PC-3 (cell line): ENCODE results near the gene PRR30. TPM values are rescaled to one million over a fixed set of nuclear protein-coding genes. Genes with fewer than 3 reads are reported as not detected.

Experiments used
- ATAC-seq: fragments of 200-7000 bp; cut with Tn5 transposase; 2 replicates; pipeline ENCODE4 v1.9.1; 2020; ENCODE audit warnings: mild to moderate bottlenecking, moderate library complexity
- Bru-seq: library from RNA; stranded (reverse); fragments of 400-500 nt; gene quantifications from one replicate; lab custom pipeline; 2021; lab: Mats Ljungman, UMichigan
- BruChase-seq, 2 experiments: library from RNA; stranded (reverse); fragments of 400-500 nt; gene quantifications; one replicate each; lab custom pipeline; 2021; lab: Mats Ljungman, UMichigan
- BruUV-seq: library from RNA; stranded (reverse); fragments of 400-500 nt; replicated peaks from 2 replicates; lab custom pipeline; 2021; lab: Mats Ljungman, UMichigan
- CTCF ChIA-PET: fragments of 300-600 bp; sonication (Branson Sonifier 250); formaldehyde crosslinking; loops from one replicate; lab custom pipeline; 2022; ENCODE audit warnings: antibody characterized with exemption; lab: Charles Lee
- POLR2A ChIA-PET: fragments of 300-600 bp; sonication (Branson Sonifier 250); formaldehyde crosslinking; loops from one replicate; lab custom pipeline; 2022; ENCODE audit warnings: antibody characterized with exemption; ENCODE audit not compliant: unreplicated experiment; lab: Charles Lee
- DNase-seq: peaks from one replicate; pipeline ENCODE4 v3.0.0-alpha.2; 2015
- H2AFZ ChIP-seq: fragments of 300-600 bp; sonication (generic); 2 replicates; pipeline ENCODE4 v1.6.0; 2016; ENCODE audit warnings: antibody characterized with exemption, low read length
- H3F3A ChIP-seq: fragments of 300-600 bp; sonication (generic); one replicate; pipeline ENCODE4 v1.6.0; 2017; ENCODE audit warnings: antibody characterized with exemption, low read length, control low read depth, mild to moderate bottlenecking; ENCODE audit not compliant: unreplicated experiment
- H3K27ac ChIP-seq: fragments of 300-600 bp; sonication (generic); 2 replicates; pipeline ENCODE4 v1.5.1; 2016; ENCODE audit warnings: mild to moderate bottlenecking, low read length
- H3K27me3 ChIP-seq: fragments of 300-600 bp; sonication (generic); 2 replicates; pipeline ENCODE4 v1.6.1; 2016; ENCODE audit warnings: low read length, mixed read lengths
- H3K36me3 ChIP-seq: fragments of 300-600 bp; sonication (generic); 2 replicates; pipeline ENCODE4 v1.6.1; 2016; ENCODE audit warnings: low read depth, mixed run types, low read length, mixed read lengths
- H3K4me1 ChIP-seq: fragments of 300-600 bp; sonication (generic); 2 replicates; pipeline ENCODE4 v1.5.1; 2016; ENCODE audit warnings: low read length; ENCODE audit not compliant: insufficient read depth
- H3K4me2 ChIP-seq: fragments of 300-600 bp; sonication (generic); 2 replicates; pipeline ENCODE4 v1.6.0; 2016; ENCODE audit warnings: low read length
- H3K4me3 ChIP-seq: fragments of 300-600 bp; sonication (generic); 2 replicates; pipeline ENCODE4 v1.5.1; 2016; ENCODE audit warnings: mild to moderate bottlenecking, low read length, mixed read lengths
- H3K79me2 ChIP-seq: fragments of 300-600 bp; sonication (generic); 2 replicates; pipeline ENCODE4 v1.6.1; 2017; ENCODE audit warnings: low read length, mixed read lengths
- H3K9ac ChIP-seq: fragments of 300-600 bp; sonication (generic); 2 replicates; pipeline ENCODE4 v1.6.0; 2016; ENCODE audit warnings: mild to moderate bottlenecking, low read length
- H3K9me2 ChIP-seq: fragments of 300-600 bp; sonication (generic); replicated peaks from 2 replicates; pipeline ENCODE4 v1.6.1; 2016; ENCODE audit warnings: mixed run types, low read length, mixed read lengths
- H3K9me3 ChIP-seq: fragments of 300-600 bp; sonication (generic); 2 replicates; pipeline ENCODE4 v1.6.1; 2016; ENCODE audit warnings: low read length, mixed read lengths
- H4K20me1 ChIP-seq: fragments of 300-600 bp; sonication (generic); 2 replicates; pipeline ENCODE4 v1.6.1; 2016; ENCODE audit warnings: low read length, mixed read lengths
- EZH2 ChIP-seq: fragments of 300-600 bp; sonication (generic); IDR thresholded peaks from one replicate; pipeline ENCODE4 v1.6.1; 2017; ENCODE audit warnings: antibody characterized with exemption, mild to moderate bottlenecking, low read length; ENCODE audit not compliant: unreplicated experiment
- EZH2phosphoT487 ChIP-seq: fragments of 300-600 bp; sonication (generic); IDR thresholded peaks from 2 replicates; pipeline ENCODE4 v1.6.1; 2018; ENCODE audit warnings: mild to moderate bottlenecking, antibody characterized with exemption, low read length, borderline replicate concordance
- intact Hi-C: fragments of 100-400 bp; cut with micrococcal nuclease; formaldehyde crosslinking; loops from 2 replicates; pipeline ENCODE4 v1.9.0; 2023
- long read RNA-seq: library from polyadenylated mRNA; unstranded; transcript quantifications from one replicate; pipeline ENCODE4 v2.0.0, GENCODE V29; 2021; ENCODE audit not compliant: unreplicated experiment
- total RNA-seq: library from RNA; depleted of rRNA; stranded (reverse); fragments of >200 nt; gene quantifications from 2 replicates; pipeline ENCODE4 v1.2.3, GENCODE V29; 2014; rRNA removed
- TF ChIP-seq, protein P1 (sequence below): fragments of 300-600 bp; sonication (generic); conservative IDR thresholded peaks from 2 replicates; pipeline ENCODE4 v1.5.1; 2017; ENCODE audit warnings: antibody characterized with exemption, low read depth, mild to moderate bottlenecking, low read length

Gene PRR30
- total RNA-seq, result not detected in 2 replicates
- Bru-seq, nascent RNA, result not detected
- not detected for BruChase-seq, experiment 1, labeled RNA remaining after a 6-hour chase
- BruChase-seq, experiment 2, labeled RNA remaining after a 2-hour chase, result not detected
- long read RNA-seq, result 0 reads

DNA sequence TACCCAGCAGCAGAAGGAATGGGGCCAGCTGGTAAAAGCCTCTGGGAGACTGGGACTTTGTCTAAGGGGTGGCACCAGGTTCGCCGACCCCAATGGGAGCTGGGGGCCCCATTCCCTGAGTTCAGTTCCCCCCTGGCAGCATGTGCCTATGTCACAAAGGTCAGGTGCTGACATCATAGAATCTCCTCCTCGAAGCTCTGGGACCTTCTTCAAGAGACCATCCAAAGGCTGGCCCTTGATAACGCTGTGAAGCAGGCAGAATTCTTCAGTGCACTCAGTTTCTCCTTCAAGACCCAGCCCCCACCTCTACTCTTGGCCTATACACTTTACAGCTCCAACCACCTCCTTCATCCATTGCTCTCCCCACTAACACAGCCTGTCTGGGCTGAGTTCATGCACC lies at the start of gene PRR30:
PRR30 (minus strand) TSS at position 101 of the 400 bp plus-strand sequence. CDS start 1,081 bp downstream, outside the sequence.
- H3F3A ChIP-seq, result no peaks in the 10 kb centered on the region
- no peak within 1 kb of the TSS for H2AFZ ChIP-seq
- ChIA-PET POLR2A (no interaction called here), CTCF (no interaction called here)
- intact Hi-C loops, result no loop called here
- H3K4me3 ChIP-seq, result no peak within 1 kb of the TSS
- ATAC-seq (no peak), DNase-seq (no peak)
- H3K27me3 ChIP-seq, result peaks cover 14% of the 10 kb centered on the region; the same call in 1 of the 2 replicates
- H3K79me2 ChIP-seq, result peaks cover 1% of the 10 kb centered on the region
- no peaks in the 10 kb centered on the region for H3K4me1 ChIP-seq
- BruUV-seq, result no TSS peak
- H3K9me3 ChIP-seq, result peaks cover 5% of the 10 kb centered on the region; the same call in 1 of the 2 replicates
- H3K9ac ChIP-seq, result no peak within 1 kb of the TSS
- H4K20me1 ChIP-seq, result no peaks in the 10 kb centered on the region
- H3K4me2 ChIP-seq, result no peak within 1 kb of the TSS
- H3K36me3 ChIP-seq, result no peaks in the 10 kb centered on the region
- TF ChIP-seq EZH2phosphoT487 (no peak), EZH2 (no peak)
- TF ChIP-seq, protein P1, sequence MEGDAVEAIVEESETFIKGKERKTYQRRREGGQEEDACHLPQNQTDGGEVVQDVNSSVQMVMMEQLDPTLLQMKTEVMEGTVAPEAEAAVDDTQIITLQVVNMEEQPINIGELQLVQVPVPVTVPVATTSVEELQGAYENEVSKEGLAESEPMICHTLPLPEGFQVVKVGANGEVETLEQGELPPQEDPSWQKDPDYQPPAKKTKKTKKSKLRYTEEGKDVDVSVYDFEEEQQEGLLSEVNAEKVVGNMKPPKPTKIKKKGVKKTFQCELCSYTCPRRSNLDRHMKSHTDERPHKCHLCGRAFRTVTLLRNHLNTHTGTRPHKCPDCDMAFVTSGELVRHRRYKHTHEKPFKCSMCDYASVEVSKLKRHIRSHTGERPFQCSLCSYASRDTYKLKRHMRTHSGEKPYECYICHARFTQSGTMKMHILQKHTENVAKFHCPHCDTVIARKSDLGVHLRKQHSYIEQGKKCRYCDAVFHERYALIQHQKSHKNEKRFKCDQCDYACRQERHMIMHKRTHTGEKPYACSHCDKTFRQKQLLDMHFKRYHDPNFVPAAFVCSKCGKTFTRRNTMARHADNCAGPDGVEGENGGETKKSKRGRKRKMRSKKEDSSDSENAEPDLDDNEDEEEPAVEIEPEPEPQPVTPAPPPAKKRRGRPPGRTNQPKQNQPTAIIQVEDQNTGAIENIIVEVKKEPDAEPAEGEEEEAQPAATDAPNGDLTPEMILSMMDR, result no peak
- no peak within 1 kb of the TSS for H3K27ac ChIP-seq
- no peaks in the 10 kb centered on the region for H3K9me2 ChIP-seq

DNA sequence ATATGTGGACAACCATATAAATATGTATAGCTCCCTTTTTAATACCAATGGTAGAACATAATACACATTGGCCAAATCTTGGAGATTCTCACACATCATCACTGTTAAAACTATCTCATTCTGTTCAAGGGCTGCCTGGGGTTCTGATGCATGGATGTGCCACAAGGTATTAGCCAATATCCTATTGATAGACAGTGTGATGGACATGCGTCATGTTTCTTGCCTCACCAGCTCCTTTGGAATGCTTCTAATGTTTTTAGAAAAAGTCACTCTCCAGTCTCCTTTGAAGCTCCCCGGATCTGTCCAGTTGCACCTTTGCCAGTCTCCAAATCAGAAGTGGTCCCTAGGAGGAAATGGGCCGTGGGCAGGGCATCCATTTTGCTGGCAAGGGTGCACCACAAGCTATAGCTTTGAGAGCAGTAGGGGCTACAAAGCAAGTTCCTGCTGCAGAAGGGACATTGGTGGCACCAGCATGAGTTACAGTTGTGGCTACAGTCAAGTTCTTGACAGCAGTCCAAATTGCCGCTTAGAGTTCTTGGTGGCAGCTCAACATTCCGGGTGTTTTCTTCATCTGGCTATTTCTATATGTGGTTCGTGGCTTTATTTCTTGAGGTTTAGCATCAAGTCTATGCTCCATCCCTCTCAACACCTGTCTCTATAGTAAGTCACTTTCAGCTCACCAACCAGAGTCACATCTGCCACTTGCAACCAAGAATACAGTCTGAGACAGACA lies 47.6 kb upstream of the PRR30 start:
- no peaks in the 10 kb centered on the region for H3K79me2 ChIP-seq
- CTCF ChIA-PET, result no interaction called here
- H3K9ac ChIP-seq, result no peak overlapping the region
- ATAC-seq, result no peak
- no peak for TF ChIP-seq EZH2
- TF ChIP-seq EZH2phosphoT487, result no peak
- TF ChIP-seq, protein P1, result no peak
- no TSS peak for BruUV-seq
- H3K36me3 ChIP-seq, result no peaks in the 10 kb centered on the region
- H3F3A ChIP-seq, result no peaks in the 10 kb centered on the region
- H3K4me1 ChIP-seq, result no peaks in the 10 kb centered on the region
- no peak overlapping the region for H2AFZ ChIP-seq
- intact Hi-C loops, result no loop called here
- POLR2A ChIA-PET, result no interaction called here
- no peak for DNase-seq
- H4K20me1 ChIP-seq, result no peaks in the 10 kb centered on the region
- no peak overlapping the region for H3K4me3 ChIP-seq
- no peaks in the 10 kb centered on the region for H3K9me2 ChIP-seq
- no peak overlapping the region for H3K4me2 ChIP-seq
- H3K9me3 ChIP-seq, result no peaks in the 10 kb centered on the region
- no peaks in the 10 kb centered on the region for H3K27me3 ChIP-seq
- H3K27ac ChIP-seq, result no peak overlapping the region
